ENCODE measurements around the gene APBA3.

The APBA3 gene

GRCh38 chr19:3803986-3804385, 42.5 kb upstream of the APBA3 start:
- DNase-seq = no peak
- H3K36me3 ChIP-seq (ENCODE audit: control insufficient read depth, insufficient read depth, low read length) = no peaks in the 10 kb centered on the region
- no peaks in the 10 kb centered on the region for H3K27me3 ChIP-seq (replicated peaks; ENCODE audit: control insufficient read depth, insufficient read depth, low read length, poor library complexity, severe bottlenecking)
- H3K4me3 ChIP-seq (ENCODE audit: insufficient read depth, low read depth, low read length, poor library complexity, severe bottlenecking) = no peak overlapping the region
- no peak overlapping the region for H3K27ac ChIP-seq (ENCODE audit: insufficient read depth, low read length, poor library complexity, severe bottlenecking)
- no peaks in the 10 kb centered on the region for H3K9me3 ChIP-seq (ENCODE audit: control insufficient read depth, low read length)
- H3K4me1 ChIP-seq (ENCODE audit: control insufficient read depth, insufficient read depth, low read length, poor library complexity, severe bottlenecking) = peaks cover 12% of the 10 kb centered on the region

- Histone ChIP-seq H3K4me3 (ENCODE audit: insufficient read depth, low read depth, low read length, poor library complexity, severe bottlenecking) (no peak overlapping the region), H3K4me1 (ENCODE audit: control insufficient read depth, insufficient read depth, low read length, poor library complexity, severe bottlenecking) (peaks cover 12% of the 10 kb centered on the region), H3K9me3 (ENCODE audit: control insufficient read depth, low read length) (no peaks in the 10 kb centered on the region), H3K27me3 (replicated peaks; ENCODE audit: control insufficient read depth, insufficient read depth, low read length, poor library complexity, severe bottlenecking) (no peaks in the 10 kb centered on the region), H3K27ac (ENCODE audit: insufficient read depth, low read length, poor library complexity, severe bottlenecking) (no peak overlapping the region), H3K36me3 (ENCODE audit: control insufficient read depth, insufficient read depth, low read length) (no peaks in the 10 kb centered on the region)
- no peak for DNase-seq
Measured at GRCh38 chr19:3803114-3803888, 41.8 kb upstream of the APBA3 start.

GRCh38 chr19:3801412-3802096, 40.1 kb upstream of the APBA3 start:
- no peak overlapping the region for H3K27ac ChIP-seq (ENCODE audit: insufficient read depth, low read length, poor library complexity, severe bottlenecking)
- no peaks in the 10 kb centered on the region for H3K27me3 ChIP-seq (replicated peaks; ENCODE audit: control insufficient read depth, insufficient read depth, low read length, poor library complexity, severe bottlenecking)
- H3K4me1 ChIP-seq (ENCODE audit: control insufficient read depth, insufficient read depth, low read length, poor library complexity, severe bottlenecking) = peaks cover 12% of the 10 kb centered on the region
- peak overlapping the region; percentile 37 for H3K4me3 ChIP-seq (ENCODE audit: insufficient read depth, low read depth, low read length, poor library complexity, severe bottlenecking)
- no peaks in the 10 kb centered on the region for H3K9me3 ChIP-seq (ENCODE audit: control insufficient read depth, low read length)
- peak; percentile 37 to 45 (median 42) for DNase-seq
- no peaks in the 10 kb centered on the region for H3K36me3 ChIP-seq (ENCODE audit: control insufficient read depth, insufficient read depth, low read length)

- Histone ChIP-seq H3K36me3 (ENCODE audit: control insufficient read depth, insufficient read depth, low read length) (no peaks in the 10 kb centered on the region), H3K4me1 (ENCODE audit: control insufficient read depth, insufficient read depth, low read length, poor library complexity, severe bottlenecking) (peaks cover 12% of the 10 kb centered on the region), H3K27me3 (replicated peaks; ENCODE audit: control insufficient read depth, insufficient read depth, low read length, poor library complexity, severe bottlenecking) (no peaks in the 10 kb centered on the region), H3K27ac (ENCODE audit: insufficient read depth, low read length, poor library complexity, severe bottlenecking) (no peak overlapping the region), H3K4me3 (ENCODE audit: insufficient read depth, low read depth, low read length, poor library complexity, severe bottlenecking) (peak overlapping the region; percentile 37), H3K9me3 (ENCODE audit: control insufficient read depth, low read length) (no peaks in the 10 kb centered on the region)
- no peak for DNase-seq
Measured at GRCh38 chr19:3800996-3801395, 39.5 kb upstream of the APBA3 start.

GRCh38 chr19:3798137-3798536, 36.6 kb upstream of the APBA3 start:
- H3K4me1 ChIP-seq (ENCODE audit: control insufficient read depth, insufficient read depth, low read length, poor library complexity, severe bottlenecking) = peaks cover 12% of the 10 kb centered on the region
- H3K27ac ChIP-seq (ENCODE audit: insufficient read depth, low read length, poor library complexity, severe bottlenecking) = no peak overlapping the region
- no peaks in the 10 kb centered on the region for H3K36me3 ChIP-seq (ENCODE audit: control insufficient read depth, insufficient read depth, low read length)
- no peaks in the 10 kb centered on the region for H3K27me3 ChIP-seq (replicated peaks; ENCODE audit: control insufficient read depth, insufficient read depth, low read length, poor library complexity, severe bottlenecking)
- H3K4me3 ChIP-seq (ENCODE audit: insufficient read depth, low read depth, low read length, poor library complexity, severe bottlenecking) = no peak overlapping the region
- no peaks in the 10 kb centered on the region for H3K9me3 ChIP-seq (ENCODE audit: control insufficient read depth, low read length)
- DNase-seq = peak in 1 of 3 donors; percentile 28

GRCh38 chr19:3796358-3796757, 34.9 kb upstream of the APBA3 start:
- H3K4me3 ChIP-seq (ENCODE audit: insufficient read depth, low read depth, low read length, poor library complexity, severe bottlenecking) = no peak overlapping the region
- DNase-seq = no peak
- peaks cover 6% of the 10 kb centered on the region for H3K4me1 ChIP-seq (ENCODE audit: control insufficient read depth, insufficient read depth, low read length, poor library complexity, severe bottlenecking)
- no peaks in the 10 kb centered on the region for H3K9me3 ChIP-seq (ENCODE audit: control insufficient read depth, low read length)
- no peaks in the 10 kb centered on the region for H3K36me3 ChIP-seq (ENCODE audit: control insufficient read depth, insufficient read depth, low read length)
- no peak overlapping the region for H3K27ac ChIP-seq (ENCODE audit: insufficient read depth, low read length, poor library complexity, severe bottlenecking)
- no peaks in the 10 kb centered on the region for H3K27me3 ChIP-seq (replicated peaks; ENCODE audit: control insufficient read depth, insufficient read depth, low read length, poor library complexity, severe bottlenecking)

GRCh38 chr19:3793799-3794198, 32.3 kb upstream of the APBA3 start:
- Histone ChIP-seq H3K27me3 (replicated peaks; ENCODE audit: control insufficient read depth, insufficient read depth, low read length, poor library complexity, severe bottlenecking) (no peaks in the 10 kb centered on the region), H3K4me1 (ENCODE audit: control insufficient read depth, insufficient read depth, low read length, poor library complexity, severe bottlenecking) (no peaks in the 10 kb centered on the region), H3K9me3 (ENCODE audit: control insufficient read depth, low read length) (no peaks in the 10 kb centered on the region), H3K36me3 (ENCODE audit: control insufficient read depth, insufficient read depth, low read length) (no peaks in the 10 kb centered on the region), H3K27ac (ENCODE audit: insufficient read depth, low read length, poor library complexity, severe bottlenecking) (no peak overlapping the region), H3K4me3 (ENCODE audit: insufficient read depth, low read depth, low read length, poor library complexity, severe bottlenecking) (no peak overlapping the region)
- DNase-seq = no peak

- no peak for DNase-seq
- H3K4me3 ChIP-seq (ENCODE audit: insufficient read depth, low read depth, low read length, poor library complexity, severe bottlenecking) = no peak overlapping the region
- no peaks in the 10 kb centered on the region for H3K27me3 ChIP-seq (replicated peaks; ENCODE audit: control insufficient read depth, insufficient read depth, low read length, poor library complexity, severe bottlenecking)
- no peaks in the 10 kb centered on the region for H3K9me3 ChIP-seq (ENCODE audit: control insufficient read depth, low read length)
- H3K27ac ChIP-seq (ENCODE audit: insufficient read depth, low read length, poor library complexity, severe bottlenecking) = no peak overlapping the region
- H3K4me1 ChIP-seq (ENCODE audit: control insufficient read depth, insufficient read depth, low read length, poor library complexity, severe bottlenecking) = no peaks in the 10 kb centered on the region
- no peaks in the 10 kb centered on the region for H3K36me3 ChIP-seq (ENCODE audit: control insufficient read depth, insufficient read depth, low read length)
Measured at GRCh38 chr19:3792114-3792513, 30.6 kb upstream of the APBA3 start.

- H3K4me1 ChIP-seq (ENCODE audit: control insufficient read depth, insufficient read depth, low read length, poor library complexity, severe bottlenecking) = no peaks in the 10 kb centered on the region
- H3K27ac ChIP-seq (ENCODE audit: insufficient read depth, low read length, poor library complexity, severe bottlenecking) = no peak overlapping the region
- no peak overlapping the region for H3K4me3 ChIP-seq (ENCODE audit: insufficient read depth, low read depth, low read length, poor library complexity, severe bottlenecking)
- no peaks in the 10 kb centered on the region for H3K9me3 ChIP-seq (ENCODE audit: control insufficient read depth, low read length)
- DNase-seq = no peak
- H3K27me3 ChIP-seq (replicated peaks; ENCODE audit: control insufficient read depth, insufficient read depth, low read length, poor library complexity, severe bottlenecking) = no peaks in the 10 kb centered on the region
- H3K36me3 ChIP-seq (ENCODE audit: control insufficient read depth, insufficient read depth, low read length) = no peaks in the 10 kb centered on the region
Measured at GRCh38 chr19:3790941-3791340, 29.4 kb upstream of the APBA3 start.

GRCh38 chr19:3790209-3790734, 28.8 kb upstream of the APBA3 start:
- H3K36me3 ChIP-seq (ENCODE audit: control insufficient read depth, insufficient read depth, low read length) = no peaks in the 10 kb centered on the region
- DNase-seq = no peak
- no peak overlapping the region for H3K27ac ChIP-seq (ENCODE audit: insufficient read depth, low read length, poor library complexity, severe bottlenecking)
- H3K27me3 ChIP-seq (replicated peaks; ENCODE audit: control insufficient read depth, insufficient read depth, low read length, poor library complexity, severe bottlenecking) = no peaks in the 10 kb centered on the region
- no peak overlapping the region for H3K4me3 ChIP-seq (ENCODE audit: insufficient read depth, low read depth, low read length, poor library complexity, severe bottlenecking)
- H3K9me3 ChIP-seq (ENCODE audit: control insufficient read depth, low read length) = no peaks in the 10 kb centered on the region
- H3K4me1 ChIP-seq (ENCODE audit: control insufficient read depth, insufficient read depth, low read length, poor library complexity, severe bottlenecking) = peaks cover 3% of the 10 kb centered on the region

Data from effector memory CD4-positive, alpha-beta T cell (primary cell).